GM15510 (cell line): ENCODE data around the gene PDPK1.

Experiments used
- POLR2A ChIP-seq: IDR thresholded peaks from 3 replicates; pipeline ENCODE4 v1.6.1; 2011; ENCODE audit warnings: borderline replicate concordance; ENCODE audit not compliant: insufficient read length; ENCODE audit errors: extremely low read depth

Gene PDPK1

DNA sequence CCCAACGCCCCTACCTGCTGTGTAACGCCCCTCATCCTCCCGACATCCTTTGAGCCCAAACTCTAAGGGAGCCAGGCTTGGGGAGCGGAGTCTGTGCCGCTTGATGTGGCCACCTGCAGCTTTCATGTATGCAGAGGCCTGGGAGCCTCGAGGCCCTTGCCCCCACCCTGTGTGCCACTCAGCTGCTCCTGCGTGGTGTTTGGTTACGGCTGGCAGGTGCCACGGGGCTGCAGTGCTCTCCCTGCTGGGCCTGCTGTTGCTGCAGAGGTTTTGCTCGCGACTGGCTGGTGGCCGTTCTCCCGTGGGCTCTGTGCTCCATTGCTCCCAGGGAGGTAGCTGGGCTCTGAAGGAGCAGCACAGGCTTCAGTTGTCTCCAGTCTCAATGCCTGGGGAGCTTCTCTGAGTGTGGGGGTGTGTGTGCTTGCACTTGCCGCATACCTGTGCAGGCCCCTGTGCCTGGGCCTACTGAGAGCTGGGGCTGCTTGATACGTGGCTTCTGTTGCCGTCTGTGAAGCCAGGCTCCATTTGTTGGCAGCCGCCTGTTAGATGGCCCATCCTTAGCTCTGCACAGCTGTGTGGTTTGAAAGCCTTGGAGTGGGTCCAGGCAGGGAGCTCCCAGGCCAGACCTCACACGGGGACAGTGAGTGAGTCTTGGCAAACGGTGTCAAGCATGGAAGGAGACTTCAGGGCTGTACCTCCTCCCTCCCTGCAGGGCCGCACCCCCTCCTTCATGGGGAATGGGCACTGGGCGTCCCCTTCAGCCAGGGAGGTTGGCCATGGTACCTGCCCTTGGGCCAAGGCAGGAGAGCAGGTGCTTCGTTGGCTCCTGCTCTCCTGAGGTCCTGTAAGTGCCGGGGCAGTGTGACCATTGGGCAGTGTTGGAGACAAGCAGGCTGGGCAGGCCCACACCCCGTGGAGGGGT, 47.2 kb downstream of the PDPK1 start:
- no peak for TF ChIP-seq POLR2A

DNA sequence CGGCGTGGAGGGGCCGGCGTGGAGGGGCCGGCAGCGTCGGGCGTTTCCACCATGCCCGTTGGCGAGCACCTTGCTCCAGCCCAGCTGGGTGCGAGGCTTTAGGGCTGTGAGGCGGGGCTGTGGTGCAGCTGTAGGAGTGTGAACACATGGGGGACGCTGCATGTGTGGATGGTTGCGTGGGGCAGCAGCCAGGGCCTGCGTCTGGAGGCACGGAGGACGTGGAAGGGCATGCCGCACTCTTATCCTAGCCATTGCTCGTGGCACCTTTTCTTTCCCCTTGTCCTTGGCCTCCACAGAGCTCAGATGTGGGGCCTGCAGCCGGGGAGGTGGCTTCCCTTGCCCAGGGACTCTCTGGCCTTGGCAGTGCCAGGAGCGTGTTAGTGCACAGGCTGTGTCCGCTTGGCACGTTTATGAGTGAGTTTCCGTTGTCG, 47.8 kb downstream of the PDPK1 start:
- TF ChIP-seq POLR2A = no peak

DNA sequence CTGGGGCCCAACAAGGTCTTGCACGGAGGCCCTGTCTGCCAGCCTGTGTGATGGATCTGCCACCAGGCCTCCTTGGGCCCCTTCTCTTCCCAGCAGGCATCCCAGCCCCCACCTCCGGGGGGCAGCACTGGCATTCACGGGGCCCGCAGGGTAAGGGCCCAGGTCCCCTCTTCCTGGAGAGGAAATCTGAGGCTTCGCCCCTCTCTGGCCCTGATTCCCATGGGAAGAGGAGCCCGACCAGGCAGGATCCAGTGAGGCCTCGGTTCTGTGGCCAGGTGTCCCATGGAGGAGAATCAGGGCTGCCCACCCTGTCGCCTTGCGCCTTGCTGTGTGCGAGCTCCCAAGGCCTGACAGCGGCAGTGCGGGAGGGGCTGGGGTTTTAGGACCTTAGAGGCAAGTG, 48.4 kb downstream of the PDPK1 start:
- TF ChIP-seq POLR2A = no peak

DNA sequence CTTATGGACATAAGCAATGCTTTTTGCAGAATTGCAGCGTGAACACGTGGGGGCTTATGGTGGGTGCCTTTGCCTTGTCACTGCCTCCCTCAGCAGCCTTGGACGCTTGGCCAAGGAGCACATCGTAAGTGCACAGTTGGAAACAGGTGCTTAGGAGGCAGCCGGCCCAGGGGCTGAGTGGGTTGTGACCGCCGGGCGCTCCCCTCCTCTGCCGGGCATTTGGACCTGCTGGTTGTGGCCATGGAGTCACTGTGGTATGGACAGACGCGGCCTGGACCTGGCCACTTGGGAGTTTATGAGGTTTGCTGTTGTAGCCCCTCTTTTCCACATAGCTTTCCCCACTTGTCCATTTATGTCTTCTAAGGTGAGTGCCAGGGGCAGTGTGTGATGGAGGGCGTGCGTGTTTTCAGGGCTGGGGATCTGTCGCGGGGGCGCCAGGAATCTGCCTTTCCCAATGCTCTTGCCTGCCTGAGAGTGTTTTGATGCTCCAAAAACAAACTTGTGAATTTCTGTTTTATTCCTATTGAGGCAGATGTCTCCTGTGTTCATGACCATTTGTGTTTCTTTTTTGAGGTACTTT, 49.2 kb downstream of the PDPK1 start:
- no peak for TF ChIP-seq POLR2A

DNA sequence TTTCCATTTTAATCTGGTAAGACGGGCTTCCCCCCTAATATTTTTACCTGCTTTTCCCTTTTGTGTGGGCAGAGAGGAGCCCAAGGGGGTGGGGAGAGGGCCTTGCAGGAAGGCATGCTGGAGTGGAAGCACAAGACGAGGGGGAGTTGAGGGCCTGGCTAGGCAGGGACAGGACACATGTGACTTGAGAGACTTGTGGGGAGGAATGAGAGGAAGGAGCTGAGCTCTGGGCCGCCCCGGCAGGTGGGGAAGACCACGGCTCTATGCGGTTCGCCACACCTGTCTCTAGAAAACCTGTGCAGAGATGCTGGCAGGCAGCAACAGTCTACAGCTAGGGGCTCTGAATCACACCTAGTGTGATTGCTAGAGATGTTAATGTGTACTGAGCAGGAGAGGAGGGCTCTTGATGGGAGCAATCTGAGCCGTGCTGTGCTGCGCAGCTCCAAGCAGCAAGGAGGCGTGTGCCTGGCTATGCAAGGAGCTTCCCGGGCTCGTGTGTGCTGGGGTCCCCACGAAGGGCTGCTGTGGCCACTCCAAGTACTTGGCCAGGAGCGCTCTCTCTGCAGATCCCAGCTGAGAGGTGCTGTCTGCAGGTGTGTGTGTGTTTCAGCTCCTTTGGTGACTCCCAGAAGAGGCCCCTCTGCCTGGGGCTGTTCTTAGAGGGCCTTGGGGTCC, 50.2 kb downstream of the PDPK1 start:
- TF ChIP-seq POLR2A = no peak

DNA sequence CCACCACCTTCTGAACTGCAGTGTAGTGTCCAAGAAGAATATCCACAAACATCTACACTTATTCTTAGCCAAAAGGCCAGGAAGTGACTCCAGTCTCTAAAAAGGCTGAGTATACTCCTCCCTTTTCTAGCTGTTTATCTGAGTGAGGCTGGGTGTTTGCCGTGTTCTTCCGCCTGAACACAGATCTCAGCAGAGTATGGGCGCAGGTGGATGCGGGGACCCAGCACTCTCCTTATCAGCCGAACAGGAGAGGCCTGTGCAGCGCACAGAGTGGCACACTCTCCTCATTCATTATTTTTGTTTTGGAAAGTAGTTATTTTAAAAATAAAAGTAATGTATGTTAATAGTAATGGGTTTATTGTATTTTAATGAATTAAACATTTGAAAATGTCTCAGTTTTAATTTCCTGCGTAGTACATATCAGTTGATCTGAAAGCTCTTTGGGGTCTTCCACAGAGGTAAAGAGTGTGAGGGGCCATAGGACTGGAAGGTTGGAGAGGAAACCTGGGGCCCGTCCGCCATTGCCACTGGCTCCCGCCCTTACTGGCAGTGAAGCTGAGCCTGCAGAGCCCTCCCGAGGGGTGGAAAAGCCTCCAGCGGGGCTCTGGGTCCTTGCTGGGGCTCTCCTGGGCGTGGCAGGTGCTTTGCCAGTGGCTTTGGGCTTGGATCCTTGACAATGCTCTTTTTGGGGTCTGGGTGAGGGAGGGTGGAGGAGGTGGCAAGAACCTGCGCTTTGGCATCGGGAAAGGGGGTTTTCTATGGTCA, 53.8 kb downstream of the PDPK1 start:
- no peak for TF ChIP-seq POLR2A

DNA sequence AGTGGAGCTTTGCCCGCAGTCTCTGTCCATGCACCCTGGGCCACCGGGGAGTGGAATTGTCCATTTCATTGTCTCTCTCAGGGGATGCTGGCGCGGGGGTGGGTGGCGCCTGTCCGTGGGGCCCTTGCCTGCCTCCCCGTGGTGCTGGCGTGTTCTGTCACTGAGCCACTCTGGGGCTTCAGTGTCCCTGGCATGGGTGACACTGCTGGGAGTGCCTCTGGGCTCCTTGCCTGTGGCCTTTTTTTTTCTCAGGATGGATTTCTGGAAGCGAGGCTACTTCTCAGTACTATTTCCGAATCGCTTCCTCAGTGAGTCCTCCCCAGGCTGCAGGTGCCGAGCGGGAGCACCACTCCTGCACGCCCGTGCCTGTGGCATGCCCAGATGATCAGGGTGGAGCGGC, 55.0 kb downstream of the PDPK1 start:
- no peak for TF ChIP-seq POLR2A

DNA sequence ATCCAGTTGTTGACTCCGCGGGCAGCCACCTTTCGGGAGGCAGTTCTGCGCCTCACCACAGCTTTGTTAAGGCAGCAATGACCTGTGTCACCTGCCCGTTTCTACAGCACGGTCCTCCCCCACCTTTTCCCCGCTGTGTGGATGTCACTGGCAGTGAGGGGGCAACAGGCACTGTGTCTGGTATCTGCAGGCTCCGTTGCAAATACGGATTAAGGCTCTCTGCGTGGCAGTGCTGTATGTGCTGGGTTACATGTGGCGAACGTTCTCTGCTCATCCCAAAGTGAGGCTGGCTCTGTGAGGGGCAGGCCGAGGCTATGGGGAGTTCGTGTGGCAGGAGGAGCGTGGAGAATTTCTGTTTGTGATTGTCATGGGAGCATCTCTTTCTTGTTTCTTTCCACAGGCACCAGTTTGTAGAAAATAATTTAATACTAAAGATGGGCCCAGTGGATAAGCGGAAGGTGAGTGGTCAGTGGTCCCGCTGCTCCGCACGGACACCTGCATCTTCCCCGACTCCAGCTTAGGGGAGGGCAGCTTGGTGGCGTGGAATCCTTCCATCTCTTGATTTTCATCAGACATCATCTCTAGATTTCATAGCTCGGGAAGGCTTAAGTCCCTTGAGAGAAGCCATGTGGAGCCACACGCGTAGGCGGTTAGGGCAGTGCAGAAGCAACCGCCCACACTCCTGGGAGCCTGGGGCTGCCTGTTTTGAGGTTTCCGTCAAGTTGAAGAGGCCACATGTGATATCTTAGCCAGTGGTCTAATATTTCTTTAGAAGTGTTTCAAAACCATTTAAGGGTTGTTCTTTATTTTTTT, 57.8 kb downstream of the PDPK1 start:
- no peak for TF ChIP-seq POLR2A

DNA sequence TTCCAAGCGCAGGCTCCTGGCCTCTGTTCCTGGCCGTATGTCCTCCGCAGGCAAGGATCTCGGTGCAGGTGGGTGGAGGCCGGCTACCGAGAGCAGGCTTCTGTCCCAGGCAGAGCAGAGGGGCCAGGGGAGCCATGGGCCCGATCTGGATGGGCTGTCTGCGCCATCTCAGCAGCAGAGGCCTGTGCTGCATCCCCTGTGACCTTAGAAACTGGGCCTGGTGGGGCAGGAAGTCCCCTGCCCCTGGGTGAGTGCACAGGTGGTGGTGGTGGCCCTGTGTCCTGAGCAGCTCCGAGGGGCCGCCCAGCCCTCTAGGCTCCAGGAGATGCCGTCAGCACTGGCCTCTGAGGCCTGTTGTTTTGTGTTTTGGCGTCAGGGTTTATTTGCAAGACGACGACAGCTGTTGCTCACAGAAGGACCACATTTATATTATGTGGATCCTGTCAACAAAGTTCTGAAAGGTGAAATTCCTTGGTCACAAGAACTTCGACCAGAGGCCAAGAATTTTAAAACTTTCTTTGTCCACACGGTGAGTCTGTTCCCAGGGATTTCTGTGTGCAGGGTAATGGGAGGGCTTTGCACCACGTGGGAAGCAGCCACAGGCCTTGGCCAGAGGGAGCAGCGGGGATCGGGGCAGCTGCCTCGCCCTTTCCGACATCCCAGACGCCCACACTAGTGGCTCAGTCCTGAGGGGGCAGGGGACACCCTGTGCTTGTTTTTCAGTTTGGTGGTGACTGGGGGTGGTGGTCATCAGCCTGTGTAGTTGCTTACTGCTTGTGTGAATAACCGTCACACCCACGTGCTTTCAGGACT, 59.1 kb downstream of the PDPK1 start:
- no peak for TF ChIP-seq POLR2A

DNA sequence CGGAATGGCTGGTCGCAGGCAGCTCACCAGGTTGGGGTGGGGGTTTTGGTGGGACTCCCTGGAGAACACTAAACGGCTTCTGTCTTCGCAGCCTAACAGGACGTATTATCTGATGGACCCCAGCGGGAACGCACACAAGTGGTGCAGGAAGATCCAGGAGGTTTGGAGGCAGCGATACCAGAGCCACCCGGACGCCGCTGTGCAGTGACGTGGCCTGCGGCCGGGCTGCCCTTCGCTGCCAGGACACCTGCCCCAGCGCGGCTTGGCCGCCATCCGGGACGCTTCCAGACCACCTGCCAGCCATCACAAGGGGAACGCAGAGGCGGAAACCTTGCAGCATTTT, 59.7 kb downstream of the PDPK1 start:
- TF ChIP-seq POLR2A = no peak

DNA sequence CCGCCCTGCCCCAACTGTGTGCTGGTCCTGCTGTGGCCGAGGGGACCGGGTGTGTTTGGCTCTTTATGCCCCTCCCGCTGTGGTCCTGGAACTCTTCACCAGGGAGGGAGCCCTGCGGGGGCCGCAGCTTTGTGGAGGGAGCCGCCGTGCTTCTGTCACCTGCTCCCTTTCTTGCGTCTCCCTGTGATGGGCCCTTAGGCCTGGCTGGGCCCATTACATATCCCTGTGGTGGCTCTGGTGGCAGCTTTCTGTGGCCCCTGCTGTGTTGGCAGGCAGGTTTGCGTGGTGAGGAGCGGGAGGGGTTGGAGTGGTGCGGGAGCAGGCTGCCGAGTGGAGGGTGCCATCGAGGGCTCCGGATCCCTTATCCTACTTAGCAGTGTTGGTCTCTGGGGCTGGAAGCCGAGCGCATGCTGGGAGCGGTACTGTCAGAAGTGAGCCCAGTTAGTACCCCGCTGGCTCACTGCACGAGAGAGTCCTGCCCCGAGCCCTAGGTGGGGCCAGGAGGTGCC, 60.4 kb downstream of the PDPK1 start:
- no peak for TF ChIP-seq POLR2A

DNA sequence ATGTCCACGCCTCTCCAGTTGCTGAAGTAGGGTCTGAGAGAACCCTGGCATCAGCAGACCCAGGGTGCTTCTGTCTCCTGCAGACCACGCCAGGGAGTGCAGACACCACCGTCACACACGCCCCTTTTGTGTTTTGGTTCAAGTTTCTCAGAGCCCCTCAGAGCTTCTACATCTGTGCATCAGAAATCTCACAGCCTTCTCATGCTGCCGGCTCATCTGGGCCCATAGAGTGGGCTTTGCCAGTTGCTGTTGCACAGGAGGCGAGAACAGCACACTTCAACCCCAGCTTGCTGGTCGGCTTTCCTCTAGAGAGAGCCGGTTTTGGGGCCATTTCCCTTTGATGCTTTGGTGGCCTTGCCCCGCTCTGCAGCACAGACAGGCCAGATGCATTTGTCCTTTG, 60.9 kb downstream of the PDPK1 start:
- no peak for TF ChIP-seq POLR2A

DNA sequence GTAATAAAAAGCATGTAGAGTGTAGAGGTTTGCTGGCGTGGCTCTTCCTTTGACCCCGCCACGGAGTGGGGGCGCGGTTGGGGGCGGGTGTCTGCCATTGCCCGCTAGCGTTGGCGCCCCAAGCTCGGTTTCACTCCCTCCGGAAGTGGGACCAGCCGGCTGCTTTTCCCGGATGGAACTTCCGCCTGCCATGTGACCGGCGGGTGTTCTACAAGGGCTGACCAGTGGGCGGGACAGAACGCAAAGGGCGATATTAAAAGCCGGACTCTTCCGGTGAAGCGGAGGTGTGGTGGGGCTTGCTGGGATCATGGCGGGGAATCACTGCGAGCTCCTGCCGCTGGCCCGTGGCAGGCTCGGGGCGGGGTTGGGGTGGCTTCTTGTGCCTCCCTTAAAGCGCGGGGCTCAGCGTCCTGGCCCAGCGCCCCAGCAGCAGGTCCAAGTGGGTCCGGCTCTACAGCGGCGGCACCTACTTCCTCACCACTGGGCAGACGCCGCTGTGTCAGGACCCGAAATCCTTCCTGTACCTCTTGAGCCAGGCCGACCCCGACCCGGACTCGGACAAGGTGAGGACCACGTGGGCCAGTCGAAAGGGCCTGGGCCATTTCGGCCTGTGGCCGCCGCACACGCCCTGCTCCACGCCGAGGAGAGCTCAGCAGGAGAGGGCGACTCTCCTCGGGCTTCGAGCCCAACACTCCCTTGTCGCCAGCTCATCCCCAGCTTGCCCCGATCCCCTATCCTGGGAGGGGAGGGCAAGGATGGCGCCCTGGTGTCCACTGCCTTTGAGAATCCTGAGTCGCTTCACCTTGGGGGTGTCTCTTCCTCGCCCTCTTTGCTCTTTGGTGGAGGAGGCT, 65.6 kb downstream of the PDPK1 start:
- TF ChIP-seq POLR2A = peak; percentile 98
